Hepatocyte (in vitro differentiated cells): ENCODE results near the gene PDCD7.
"Not testable (repeated sequence)": the region's sequence is repeated elsewhere in the genome, so short reads cannot be mapped to it uniquely, and the experiment has no call there.

ENCODE experiments used
- EZH2 ChIP-seq: fragments of 200-600 bp; sonication (generic); IDR thresholded peaks from 2 replicates; pipeline ENCODE4 v1.6.1; 2016; ENCODE audit warnings: antibody characterized with exemption, mild to moderate bottlenecking, borderline replicate concordance
- EZH2phosphoT487 ChIP-seq: fragments of 200-600 bp; sonication (generic); IDR thresholded peaks from one replicate; pipeline ENCODE4 v1.6.1; 2018; ENCODE audit warnings: antibody characterized with exemption, mild to moderate bottlenecking, low read depth, moderate library complexity; ENCODE audit not compliant: unreplicated experiment, severe bottlenecking
- TF ChIP-seq, protein P1 (sequence below): fragments of 200-600 bp; sonication (generic); IDR thresholded peaks from 2 replicates; pipeline ENCODE4 v1.5.1; 2016; ENCODE audit warnings: antibody characterized with exemption, mild to moderate bottlenecking; ENCODE audit not compliant: poor library complexity

DNA sequence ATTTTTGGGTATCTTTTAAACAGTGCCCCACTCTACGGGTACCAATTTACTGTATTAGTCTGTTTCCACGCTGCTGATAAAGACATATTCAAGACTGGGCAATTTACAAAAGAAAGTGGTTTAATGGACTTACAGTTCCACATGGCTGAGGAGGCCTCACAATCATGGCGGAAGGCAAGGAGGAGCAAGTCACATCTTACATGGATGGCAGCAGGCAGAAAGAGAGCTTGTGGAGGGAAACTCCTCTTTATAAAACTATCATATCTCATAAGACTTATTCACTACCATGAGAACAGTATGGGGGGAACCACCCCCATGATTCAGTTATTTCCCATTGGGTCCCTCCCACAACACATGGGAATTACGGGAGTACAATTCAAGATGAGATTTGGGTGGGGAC is 4.3 kb upstream of the PDCD7 start:
- TF ChIP-seq, protein P1, sequence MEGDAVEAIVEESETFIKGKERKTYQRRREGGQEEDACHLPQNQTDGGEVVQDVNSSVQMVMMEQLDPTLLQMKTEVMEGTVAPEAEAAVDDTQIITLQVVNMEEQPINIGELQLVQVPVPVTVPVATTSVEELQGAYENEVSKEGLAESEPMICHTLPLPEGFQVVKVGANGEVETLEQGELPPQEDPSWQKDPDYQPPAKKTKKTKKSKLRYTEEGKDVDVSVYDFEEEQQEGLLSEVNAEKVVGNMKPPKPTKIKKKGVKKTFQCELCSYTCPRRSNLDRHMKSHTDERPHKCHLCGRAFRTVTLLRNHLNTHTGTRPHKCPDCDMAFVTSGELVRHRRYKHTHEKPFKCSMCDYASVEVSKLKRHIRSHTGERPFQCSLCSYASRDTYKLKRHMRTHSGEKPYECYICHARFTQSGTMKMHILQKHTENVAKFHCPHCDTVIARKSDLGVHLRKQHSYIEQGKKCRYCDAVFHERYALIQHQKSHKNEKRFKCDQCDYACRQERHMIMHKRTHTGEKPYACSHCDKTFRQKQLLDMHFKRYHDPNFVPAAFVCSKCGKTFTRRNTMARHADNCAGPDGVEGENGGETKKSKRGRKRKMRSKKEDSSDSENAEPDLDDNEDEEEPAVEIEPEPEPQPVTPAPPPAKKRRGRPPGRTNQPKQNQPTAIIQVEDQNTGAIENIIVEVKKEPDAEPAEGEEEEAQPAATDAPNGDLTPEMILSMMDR, result not testable (repeated sequence)
- TF ChIP-seq EZH2, EZH2phosphoT487: not testable (repeated sequence)
